Suppressor macrophage treated with lipopolysaccharide for 1 hour (primary cell): ENCODE results near the gene MRPL24.

Experiments
- DNase-seq, 3 donors: peaks; one replicate each; pipeline ENCODE4 v3.0.0-alpha.2; 2020 to 2022

The MRPL24 gene

DNA sequence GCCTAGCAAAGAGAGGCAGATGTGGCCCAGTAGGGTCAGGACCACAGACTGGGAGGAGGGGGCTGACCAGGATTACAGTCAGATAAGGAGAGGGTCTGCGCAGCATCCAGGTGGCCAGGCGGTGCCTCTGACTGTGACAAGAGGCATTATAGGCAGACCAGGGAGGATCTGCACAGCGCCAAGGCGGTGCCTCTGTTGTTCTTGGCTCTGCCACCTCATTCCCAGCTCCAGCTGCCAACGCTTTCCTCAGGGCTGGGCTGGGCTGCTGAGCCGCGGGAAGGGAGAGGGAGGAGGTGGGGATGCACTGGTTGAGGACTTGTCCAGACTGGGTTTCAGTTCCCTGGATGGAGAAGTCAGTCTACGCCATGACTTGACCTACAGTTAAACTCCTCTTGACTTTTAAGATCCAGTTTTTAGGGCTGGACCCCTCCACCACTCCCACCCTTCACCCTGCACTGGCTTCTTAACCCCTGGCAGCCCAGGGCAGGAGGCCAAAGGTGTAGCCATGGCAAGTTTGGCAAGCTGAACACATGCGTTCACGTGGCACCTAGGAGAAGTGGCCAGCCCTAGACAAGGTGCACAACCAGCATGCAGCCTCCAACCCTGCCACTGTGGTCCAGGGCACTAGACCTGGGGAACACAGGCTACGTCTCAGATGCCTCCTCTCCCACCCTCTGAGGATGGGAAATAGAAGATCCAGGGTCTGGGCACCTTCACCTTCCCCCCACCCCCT lies 31.0 kb downstream of the MRPL24 start:
- DNase-seq: no peak

- no peak for DNase-seq
Observed at GRCh38 chr1:156709031-156709430, 31.9 kb downstream of the MRPL24 start.

DNA sequence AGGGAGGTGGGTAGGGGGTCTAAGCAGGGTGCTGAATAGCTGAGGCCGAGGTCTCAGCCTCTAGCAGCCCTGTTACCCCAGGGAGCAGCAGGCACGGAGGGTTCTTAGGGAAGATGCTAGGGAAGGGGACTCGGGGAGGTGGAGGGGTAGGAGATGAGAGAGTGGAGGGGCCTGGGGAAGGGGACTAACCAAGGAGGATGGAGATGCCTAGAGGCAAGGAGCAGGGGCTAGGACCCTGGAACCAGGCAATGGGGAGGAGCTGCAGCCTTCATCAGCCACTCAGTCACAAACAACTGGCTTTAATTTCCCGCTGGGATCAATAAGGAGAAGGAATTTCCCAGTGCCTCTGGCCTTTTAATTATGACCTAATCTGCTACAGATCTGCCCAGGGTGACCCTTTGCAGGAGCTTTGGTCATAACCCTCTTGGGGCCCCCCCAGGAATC lies 32.6 kb downstream of the MRPL24 start:
- DNase-seq: no peak

DNA sequence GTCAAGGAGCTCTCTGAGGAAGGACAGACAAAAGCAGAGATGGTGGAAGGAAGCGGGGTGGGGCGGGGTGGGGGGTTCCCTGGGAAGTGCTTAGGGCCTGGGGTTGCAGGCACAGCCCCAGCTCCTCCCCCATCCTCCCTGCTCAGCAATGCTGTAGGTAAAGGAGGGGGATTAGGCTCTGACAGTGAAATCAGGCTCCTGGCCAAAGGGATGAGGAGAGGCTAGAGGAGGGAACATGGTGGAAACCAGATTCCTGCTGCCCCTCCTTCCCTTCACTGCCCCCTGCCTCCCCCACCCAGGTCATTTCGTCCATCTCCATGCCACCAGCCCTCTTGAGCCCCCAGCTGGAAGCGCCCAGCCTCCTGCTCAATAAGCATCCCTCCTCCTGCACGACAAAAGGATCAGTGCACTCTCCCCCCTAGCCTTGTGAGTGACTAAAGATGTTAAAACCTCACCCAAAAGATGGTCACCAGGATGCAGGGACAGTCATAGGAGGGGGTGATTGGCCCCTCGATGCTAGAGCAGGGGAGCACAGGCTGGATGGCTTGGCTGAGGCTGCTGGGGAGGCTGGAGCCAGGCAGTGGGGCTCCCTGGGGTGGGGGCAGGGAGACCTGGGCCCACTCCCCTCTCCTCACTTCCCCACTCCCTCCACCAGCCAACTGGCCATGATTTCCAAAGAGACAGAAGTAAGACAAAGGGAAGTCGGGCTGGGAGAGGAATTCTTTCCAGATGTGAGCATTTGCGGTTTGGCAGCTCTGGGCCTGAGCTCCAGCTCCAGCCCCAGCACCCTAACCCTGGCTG lies 33.3 kb downstream of the MRPL24 start:
- no peak for DNase-seq

GRCh38 chr1:156706657-156707416 lies 34.1 kb downstream of the MRPL24 start:
- DNase-seq: no peak

- DNase-seq: peak; percentile 69 to 90 (median 76)
Observed at GRCh38 chr1:156705918-156706656, 34.8 kb downstream of the MRPL24 start.

DNA sequence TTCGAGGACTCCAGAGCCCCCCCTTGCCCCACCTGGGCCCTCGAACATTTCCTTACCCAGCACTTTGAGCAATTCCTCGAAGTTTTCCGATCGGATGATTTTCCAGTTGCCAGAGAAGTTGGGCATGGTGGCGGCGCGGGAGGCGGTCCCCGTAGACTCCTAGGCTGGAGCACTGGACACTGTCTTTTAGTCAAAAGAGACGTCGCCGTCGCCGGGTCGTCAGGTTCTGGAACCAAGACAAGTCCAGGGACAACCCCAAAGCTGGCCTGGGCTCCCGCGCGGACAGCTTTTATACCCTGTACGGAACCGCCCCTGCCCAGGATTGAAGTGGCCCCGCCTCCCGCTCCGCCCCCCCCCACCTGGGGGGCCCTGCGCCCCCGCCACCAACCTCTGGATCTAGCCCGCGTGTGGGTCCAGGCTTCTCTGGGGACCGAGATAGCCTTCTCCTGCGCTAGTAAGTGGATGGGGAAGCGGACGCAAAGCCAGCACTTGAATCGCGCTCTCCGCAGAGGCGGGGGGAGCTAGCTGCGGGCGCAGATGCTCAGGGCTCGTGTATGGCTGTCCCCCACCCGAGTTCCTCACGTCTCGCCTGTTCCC lies 35.5 kb downstream of the MRPL24 start, which contains the start of gene CRABP2:
Gene CRABP2, minus strand, starts transcription at position 263 of the 597 bp plus-strand sequence. Its CDS starts 137 bp downstream, at position 126.
- DNase-seq: peak; percentile 37 to 55 (median 47)

- DNase-seq: peak; percentile 77 to 81 (median 78)
Observed at GRCh38 chr1:156704930-156705320, 36.0 kb downstream of the MRPL24 start.

DNA sequence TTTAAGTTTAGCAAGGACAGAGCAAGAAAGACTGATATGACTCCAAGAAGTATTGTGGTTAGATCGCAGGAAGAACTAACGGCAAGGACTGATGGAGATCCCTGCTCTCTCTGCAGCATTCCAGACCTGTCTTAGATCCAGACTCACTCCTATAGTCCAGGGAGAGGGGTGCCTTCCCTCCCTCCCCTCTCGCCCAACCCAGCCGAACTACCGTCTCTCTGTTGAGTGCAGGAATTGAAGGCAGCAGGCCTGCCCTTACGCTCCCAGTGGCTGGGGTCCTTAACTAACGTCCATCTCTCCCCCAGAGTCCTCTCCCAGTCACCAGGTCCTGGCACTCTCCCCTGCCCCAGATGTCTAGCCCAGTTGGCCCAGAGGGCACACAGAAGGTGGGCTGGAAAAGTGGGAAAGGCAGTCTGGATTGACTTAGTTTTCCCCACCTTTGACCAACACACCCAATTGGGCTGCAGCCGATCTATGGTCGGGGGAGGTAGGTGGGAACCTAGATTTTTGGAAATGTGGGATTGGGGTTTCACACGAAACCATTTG lies 36.6 kb downstream of the MRPL24 start:
- DNase-seq: no peak

DNA sequence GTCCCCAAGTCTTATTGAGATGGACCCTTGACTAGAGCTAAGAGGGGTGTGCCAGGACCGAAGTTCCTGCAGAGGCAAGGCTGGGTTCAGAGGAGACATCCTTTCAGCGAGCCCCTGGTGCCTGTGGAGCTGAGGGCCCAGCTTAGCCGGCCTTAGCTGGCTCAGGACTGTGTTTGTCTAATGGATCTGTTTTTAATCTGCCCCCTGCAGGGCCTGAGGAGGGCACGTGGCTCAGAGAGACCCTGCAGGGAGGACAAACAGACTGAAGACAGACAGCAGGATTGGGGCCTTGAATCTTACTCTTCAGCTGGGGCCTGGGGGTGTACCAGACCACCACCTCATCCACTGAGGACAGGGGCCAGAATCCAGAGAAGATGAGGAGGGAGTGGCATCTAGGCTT lies 37.1 kb downstream of the MRPL24 start:
- DNase-seq: no peak

- DNase-seq: no peak
Observed at GRCh38 chr1:156703336-156703735, 37.6 kb downstream of the MRPL24 start.

- no peak for DNase-seq
Observed at GRCh38 chr1:156700736-156701531, 40.0 kb downstream of the MRPL24 start.

GRCh38 chr1:156698995-156699394 lies 41.9 kb downstream of the MRPL24 start:
- DNase-seq: peak; percentile 57 to 71 (median 64)

GRCh38 chr1:156697481-156697880 lies 43.4 kb downstream of the MRPL24 start:
- no peak for DNase-seq

GRCh38 chr1:156696755-156697154 lies 44.1 kb downstream of the MRPL24 start:
- DNase-seq: no peak

- no peak for DNase-seq
Observed at GRCh38 chr1:156694690-156694962, 46.3 kb downstream of the MRPL24 start.

GRCh38 chr1:156693848-156694689 lies 46.8 kb downstream of the MRPL24 start:
- peak; percentile 39 to 59 (median 50) for DNase-seq

- DNase-seq: no peak
Observed at GRCh38 chr1:156692925-156693847, 47.7 kb downstream of the MRPL24 start.

DNA sequence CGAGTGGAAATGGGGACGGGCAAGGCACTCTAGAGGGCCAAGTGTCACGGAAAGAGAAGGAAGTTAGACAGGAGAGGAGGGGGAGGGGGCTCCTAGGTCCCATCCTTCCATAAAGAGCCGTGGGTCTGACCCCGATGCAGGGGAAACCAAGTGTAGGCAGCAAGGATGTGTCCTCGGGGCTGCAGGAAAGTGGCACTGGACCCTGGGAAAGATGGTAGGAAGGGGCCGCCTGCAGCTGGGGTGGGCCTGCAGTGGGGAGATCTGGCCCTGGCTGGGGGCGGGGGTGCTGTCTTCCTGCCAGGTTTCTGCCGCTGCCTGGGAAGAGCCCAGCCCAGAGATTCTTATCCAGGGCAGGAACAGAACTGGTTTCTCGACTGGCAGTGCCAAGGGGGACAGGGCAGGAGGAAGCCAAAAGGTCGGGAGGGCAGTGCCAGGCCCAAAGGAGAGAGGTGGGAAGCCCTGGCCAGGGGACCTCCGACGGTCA lies 48.4 kb downstream of the MRPL24 start:
- DNase-seq: no peak
